Measurements from ENCODE around the gene EXTL1.
A peak's percentile ranks its signal among the peaks of the same experiment; 100 is the strongest.

The EXTL1 gene

DNA sequence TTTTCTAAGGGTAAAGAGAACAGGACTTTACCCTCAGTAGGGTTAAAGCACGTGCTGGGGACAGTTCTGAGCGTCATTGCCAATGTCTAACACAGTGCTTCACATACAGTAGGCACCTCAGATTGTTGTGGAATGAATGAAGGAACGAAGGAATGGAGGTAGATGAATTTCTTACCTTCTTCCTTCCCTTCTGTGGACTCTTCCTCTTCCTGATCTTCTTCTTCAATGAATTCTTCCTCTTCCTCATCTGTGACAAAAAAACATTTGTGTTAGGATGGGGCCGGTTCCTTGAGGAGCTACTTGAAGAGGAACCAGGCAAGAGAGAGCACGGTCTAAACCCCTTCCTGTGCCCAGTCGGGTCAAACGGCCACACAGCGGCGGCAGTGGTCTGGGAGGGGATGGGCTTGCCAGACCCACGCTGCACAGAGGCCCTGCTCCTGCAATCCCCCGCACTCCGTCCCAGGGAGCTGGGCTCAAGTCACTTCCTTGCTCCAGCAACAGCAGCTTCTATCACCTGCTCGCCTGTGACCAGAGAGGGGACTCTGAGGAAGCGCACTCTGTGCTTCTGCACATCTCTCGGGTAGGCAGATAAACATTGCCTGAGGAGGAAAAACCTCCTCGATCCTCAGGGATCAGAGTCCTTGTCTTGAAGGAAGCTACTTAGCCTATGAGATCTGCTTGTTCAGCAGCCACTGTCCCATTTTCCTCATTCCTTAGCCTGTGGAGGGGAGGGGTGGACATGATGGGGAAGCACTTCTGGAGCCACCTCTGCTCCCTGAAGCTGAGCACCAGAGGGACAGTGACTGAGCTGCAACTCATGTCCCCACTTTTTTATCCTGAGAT is 32.4 kb downstream of the EXTL1 start:
- H4K91ac ChIP-seq (ENCODE audit: low read depth, low read length, poor library complexity), result no peak overlapping the region

DNA sequence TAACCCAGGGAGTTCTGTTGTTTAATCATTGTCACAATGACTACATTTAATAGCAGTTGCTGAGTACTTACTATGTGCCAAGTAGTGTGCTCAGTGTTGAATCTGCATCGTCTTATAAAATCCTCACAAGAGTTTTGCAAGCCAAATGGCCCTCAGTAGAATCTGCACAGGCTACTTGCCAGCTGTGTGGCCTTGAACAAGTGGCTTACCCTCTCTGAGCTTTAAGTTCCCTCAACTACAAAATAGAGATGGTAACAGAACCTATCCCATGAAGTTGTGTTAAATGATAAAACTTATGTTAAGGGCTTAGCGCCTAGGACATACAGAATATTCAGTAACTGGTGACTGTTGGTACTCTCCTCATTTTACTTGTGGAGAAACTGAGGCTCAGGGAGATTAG is 33.5 kb downstream of the EXTL1 start:
- Histone ChIP-seq H3K4me1 (ENCODE audit: control insufficient read depth in 2 of 2, insufficient read depth in 1 of 2, low read depth in 1 of 2, low read length in 2 of 2) (peaks cover under 1 to 2% of the 10 kb centered on the region in 2 donors), H3K79me1 (ENCODE audit: low read depth, low read length) (no peaks in the 10 kb centered on the region), H3K9me3 (replicated peaks in 1 of 2; ENCODE audit: control insufficient read depth in 2 of 2, insufficient read depth in 1 of 2, low read depth in 1 of 2, low read length in 2 of 2) (no peaks in the 10 kb centered on the region), H3K14ac (ENCODE audit: low read length) (no peak overlapping the region), H3K36me3 (replicated peaks in 1 of 2; ENCODE audit: control insufficient read depth in 2 of 2, insufficient read depth in 2 of 2, low read length in 2 of 2) (no peaks in the 10 kb centered on the region), H3K23ac (ENCODE audit: low read depth, low read length, poor library complexity) (no peak overlapping the region), H2AFZ (ENCODE audit: low read length) (no peak overlapping the region), H3K27ac (replicated peaks; ENCODE audit: low read length) (no peak overlapping the region), H4K8ac (ENCODE audit: low read depth, low read length) (no peak overlapping the region), H3K27me3 (ENCODE audit: control insufficient read depth in 3 of 3, insufficient read depth in 3 of 3, low read depth in 1 of 3, low read length in 3 of 3) (peaks cover 0 to 67% (median 0%) of the 10 kb centered on the region in 3 experiments), H2BK12ac (ENCODE audit: low read length) (no peak overlapping the region), H2BK15ac (ENCODE audit: low read length) (no peak overlapping the region), H3K18ac (ENCODE audit: low read length) (no peak overlapping the region), H3K9ac (ENCODE audit: low read depth, low read length, poor library complexity) (no peak overlapping the region), H3K4ac (ENCODE audit: low read length) (no peak overlapping the region), H2BK120ac (ENCODE audit: low read depth, low read length) (no peak overlapping the region), H2AK5ac (ENCODE audit: low read depth, low read length) (no peak overlapping the region), H3K4me3 (ENCODE audit: low read length in 2 of 2) (no peak overlapping the region), H3K4me2 (ENCODE audit: insufficient read depth, low read length, poor library complexity, severe bottlenecking) (no peak overlapping the region), H2BK5ac (ENCODE audit: low read length) (no peak overlapping the region), H4K91ac (ENCODE audit: low read depth, low read length, poor library complexity) (no peak overlapping the region)
- DNase-seq (ENCODE audit: low spot score), result no peak
- no CpG with 5 or more reads among the region's 2 CpGs for WGBS, 2 donors (ENCODE audit: extremely low coverage in 2 of 2, insufficient read length in 2 of 2, insufficient replicate concordance in 1 of 2)

More for the DNA sequence above, 32.4 kb downstream of the EXTL1 start:
- Histone ChIP-seq H3K9me3 (replicated peaks in 1 of 2; ENCODE audit: control insufficient read depth in 2 of 2, insufficient read depth in 1 of 2, low read depth in 1 of 2, low read length in 2 of 2) (no peaks in the 10 kb centered on the region), H4K8ac (ENCODE audit: low read depth, low read length) (no peak overlapping the region), H3K27me3 (ENCODE audit: control insufficient read depth in 3 of 3, insufficient read depth in 3 of 3, low read depth in 1 of 3, low read length in 3 of 3) (peaks cover 0 to 68% (median 7%) of the 10 kb centered on the region in 3 experiments), H3K4me1 (ENCODE audit: control insufficient read depth in 2 of 2, insufficient read depth in 1 of 2, low read depth in 1 of 2, low read length in 2 of 2) (peaks cover 0 to 2% of the 10 kb centered on the region in 2 donors), H3K9ac (ENCODE audit: low read depth, low read length, poor library complexity) (no peak overlapping the region), H3K23ac (ENCODE audit: low read depth, low read length, poor library complexity) (no peak overlapping the region), H3K14ac (ENCODE audit: low read length) (no peak overlapping the region), H2BK15ac (ENCODE audit: low read length) (no peak overlapping the region), H3K36me3 (replicated peaks in 1 of 2; ENCODE audit: control insufficient read depth in 2 of 2, insufficient read depth in 2 of 2, low read length in 2 of 2) (no peaks in the 10 kb centered on the region), H3K4me3 (ENCODE audit: low read length in 2 of 2) (no peak overlapping the region), H3K18ac (ENCODE audit: low read length) (no peak overlapping the region), H3K4me2 (ENCODE audit: insufficient read depth, low read length, poor library complexity, severe bottlenecking) (no peak overlapping the region), H3K79me1 (ENCODE audit: low read depth, low read length) (no peaks in the 10 kb centered on the region), H2BK12ac (ENCODE audit: low read length) (no peak overlapping the region), H3K27ac (replicated peaks; ENCODE audit: low read length) (no peak overlapping the region), H3K4ac (ENCODE audit: low read length) (no peak overlapping the region), H2BK120ac (ENCODE audit: low read depth, low read length) (no peak overlapping the region), H2AK5ac (ENCODE audit: low read depth, low read length) (no peak overlapping the region), H2BK5ac (ENCODE audit: low read length) (no peak overlapping the region), H2AFZ (ENCODE audit: low read length) (peak overlapping the region; percentile 78)
- DNase-seq (ENCODE audit: low spot score), result no peak
- WGBS, 2 donors (ENCODE audit: extremely low coverage in 2 of 2, insufficient read length in 2 of 2, insufficient replicate concordance in 1 of 2), result no CpG with 5 or more reads among the region's 16 CpGs

DNA sequence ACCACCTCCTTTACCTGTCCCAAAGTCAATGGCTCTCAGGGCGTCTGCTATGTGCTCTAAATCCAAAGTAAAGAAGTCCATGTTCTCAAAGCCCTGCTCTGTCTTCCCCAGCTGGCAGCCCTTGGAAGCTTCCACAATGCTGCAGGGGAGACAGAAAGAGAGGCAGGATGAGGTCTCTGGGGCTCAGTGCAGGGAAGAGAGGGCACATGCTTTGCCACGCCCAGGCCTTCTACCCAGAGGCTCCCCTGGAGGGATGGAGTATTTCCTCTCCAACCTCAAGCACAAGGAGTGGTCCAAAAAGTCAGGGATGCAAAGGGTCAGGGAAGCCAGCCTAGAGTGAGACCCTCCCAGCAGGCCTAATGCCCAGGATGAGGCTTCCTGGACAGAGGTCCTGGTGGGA is 35.6 kb downstream of the EXTL1 start:
- Histone ChIP-seq H2BK12ac (ENCODE audit: low read length) (no peak overlapping the region), H3K4ac (ENCODE audit: low read length) (no peak overlapping the region), H3K27ac (replicated peaks; ENCODE audit: low read length) (no peak overlapping the region), H3K18ac (ENCODE audit: low read length) (no peak overlapping the region), H3K9me3 (replicated peaks in 1 of 2; ENCODE audit: control insufficient read depth in 2 of 2, insufficient read depth in 1 of 2, low read depth in 1 of 2, low read length in 2 of 2) (no peaks in the 10 kb centered on the region), H2BK120ac (ENCODE audit: low read depth, low read length) (no peak overlapping the region), H2AK5ac (ENCODE audit: low read depth, low read length) (no peak overlapping the region), H3K27me3 (ENCODE audit: control insufficient read depth in 3 of 3, insufficient read depth in 3 of 3, low read depth in 1 of 3, low read length in 3 of 3) (peaks cover 0 to 57% (median 0%) of the 10 kb centered on the region in 3 experiments), H3K79me1 (ENCODE audit: low read depth, low read length) (no peaks in the 10 kb centered on the region), H2BK5ac (ENCODE audit: low read length) (no peak overlapping the region), H2AFZ (ENCODE audit: low read length) (no peak overlapping the region), H3K36me3 (replicated peaks in 1 of 2; ENCODE audit: control insufficient read depth in 2 of 2, insufficient read depth in 2 of 2, low read length in 2 of 2) (no peaks in the 10 kb centered on the region), H3K4me2 (ENCODE audit: insufficient read depth, low read length, poor library complexity, severe bottlenecking) (no peak overlapping the region), H3K14ac (ENCODE audit: low read length) (no peak overlapping the region), H2BK15ac (ENCODE audit: low read length) (no peak overlapping the region), H4K8ac (ENCODE audit: low read depth, low read length) (no peak overlapping the region), H4K91ac (ENCODE audit: low read depth, low read length, poor library complexity) (no peak overlapping the region), H3K9ac (ENCODE audit: low read depth, low read length, poor library complexity) (no peak overlapping the region), H3K23ac (ENCODE audit: low read depth, low read length, poor library complexity) (no peak overlapping the region), H3K4me3 (ENCODE audit: low read length in 2 of 2) (no peak overlapping the region), H3K4me1 (ENCODE audit: control insufficient read depth in 2 of 2, insufficient read depth in 1 of 2, low read depth in 1 of 2, low read length in 2 of 2) (peaks cover 2 to 3% of the 10 kb centered on the region in 2 donors)
- DNase-seq (ENCODE audit: low spot score), result no peak
- WGBS, 2 donors (ENCODE audit: extremely low coverage in 2 of 2, insufficient read length in 2 of 2, insufficient replicate concordance in 1 of 2), result no CpG with 5 or more reads among the region's 2 CpGs

DNA sequence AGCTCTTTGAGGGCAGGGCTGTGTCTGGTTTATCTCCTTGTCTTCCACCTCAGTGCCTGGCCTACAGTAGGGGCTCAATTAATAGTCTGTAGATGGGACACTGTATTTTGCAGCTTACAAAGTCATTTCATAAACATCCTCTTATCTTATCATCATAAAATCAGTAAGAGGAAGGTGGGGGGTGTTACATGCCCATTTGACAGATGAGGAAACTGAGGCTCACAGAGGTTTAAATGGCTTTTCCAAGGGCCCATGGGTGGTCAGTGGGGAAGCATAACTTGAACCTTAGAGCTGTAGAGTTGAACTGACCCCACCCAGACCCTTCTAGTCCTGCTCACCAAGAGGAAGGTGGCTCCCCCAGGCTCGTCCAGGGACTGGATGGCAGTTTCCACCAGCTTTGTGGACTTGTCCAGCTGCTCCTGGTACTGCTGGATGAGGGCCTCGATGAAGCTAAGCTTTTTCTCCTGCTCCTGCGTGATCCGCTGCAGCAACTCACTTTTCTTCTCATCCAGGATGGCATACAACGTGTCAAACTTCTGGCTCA is 36.5 kb downstream of the EXTL1 start:
- Histone ChIP-seq H2BK120ac (ENCODE audit: low read depth, low read length) (no peak overlapping the region), H2BK15ac (ENCODE audit: low read length) (no peak overlapping the region), H4K91ac (ENCODE audit: low read depth, low read length, poor library complexity) (no peak overlapping the region), H2AK5ac (ENCODE audit: low read depth, low read length) (no peak overlapping the region), H3K9ac (ENCODE audit: low read depth, low read length, poor library complexity) (no peak overlapping the region), H2BK5ac (ENCODE audit: low read length) (no peak overlapping the region), H3K27ac (replicated peaks; ENCODE audit: low read length) (no peak overlapping the region), H3K9me3 (replicated peaks in 1 of 2; ENCODE audit: control insufficient read depth in 2 of 2, insufficient read depth in 1 of 2, low read depth in 1 of 2, low read length in 2 of 2) (no peaks in the 10 kb centered on the region), H3K18ac (ENCODE audit: low read length) (peak overlapping the region; percentile 27), H3K14ac (ENCODE audit: low read length) (no peak overlapping the region), H3K4me2 (ENCODE audit: insufficient read depth, low read length, poor library complexity, severe bottlenecking) (no peak overlapping the region), H3K27me3 (ENCODE audit: control insufficient read depth in 3 of 3, insufficient read depth in 3 of 3, low read depth in 1 of 3, low read length in 3 of 3) (peaks cover 0 to 58% (median 0%) of the 10 kb centered on the region in 3 experiments), H3K79me1 (ENCODE audit: low read depth, low read length) (no peaks in the 10 kb centered on the region), H3K4me1 (ENCODE audit: control insufficient read depth in 2 of 2, insufficient read depth in 1 of 2, low read depth in 1 of 2, low read length in 2 of 2) (peaks cover 2 to 3% of the 10 kb centered on the region in 2 donors), H4K8ac (ENCODE audit: low read depth, low read length) (no peak overlapping the region), H3K36me3 (replicated peaks in 1 of 2; ENCODE audit: control insufficient read depth in 2 of 2, insufficient read depth in 2 of 2, low read length in 2 of 2) (no peaks in the 10 kb centered on the region), H2BK12ac (ENCODE audit: low read length) (no peak overlapping the region), H3K23ac (ENCODE audit: low read depth, low read length, poor library complexity) (no peak overlapping the region), H3K4ac (ENCODE audit: low read length) (no peak overlapping the region), H2AFZ (ENCODE audit: low read length) (no peak overlapping the region), H3K4me3 (ENCODE audit: low read length in 2 of 2) (no peak overlapping the region)
- no peak for DNase-seq (ENCODE audit: low spot score)
- WGBS, 2 donors (ENCODE audit: extremely low coverage in 2 of 2, insufficient read length in 2 of 2, insufficient replicate concordance in 1 of 2), result no CpG with 5 or more reads among the region's 5 CpGs

Measured in neuronal stem cell (in vitro differentiated cells).